ENCODE data around the gene PICK1.
A peak's percentile ranks its signal among the peaks of the same experiment; 100 is the strongest.

The PICK1 gene

GRCh38 chr22:38056969-38057891 is at the start of gene PICK1:
PICK1 (plus strand) TSS chr22:38057404; CDS start chr22:38057810, 406 bp downstream.
- FAIRE-seq (peak; percentile 96), DNase-seq (ENCODE audit: low spot score) (peak; percentile 98)

DNA sequence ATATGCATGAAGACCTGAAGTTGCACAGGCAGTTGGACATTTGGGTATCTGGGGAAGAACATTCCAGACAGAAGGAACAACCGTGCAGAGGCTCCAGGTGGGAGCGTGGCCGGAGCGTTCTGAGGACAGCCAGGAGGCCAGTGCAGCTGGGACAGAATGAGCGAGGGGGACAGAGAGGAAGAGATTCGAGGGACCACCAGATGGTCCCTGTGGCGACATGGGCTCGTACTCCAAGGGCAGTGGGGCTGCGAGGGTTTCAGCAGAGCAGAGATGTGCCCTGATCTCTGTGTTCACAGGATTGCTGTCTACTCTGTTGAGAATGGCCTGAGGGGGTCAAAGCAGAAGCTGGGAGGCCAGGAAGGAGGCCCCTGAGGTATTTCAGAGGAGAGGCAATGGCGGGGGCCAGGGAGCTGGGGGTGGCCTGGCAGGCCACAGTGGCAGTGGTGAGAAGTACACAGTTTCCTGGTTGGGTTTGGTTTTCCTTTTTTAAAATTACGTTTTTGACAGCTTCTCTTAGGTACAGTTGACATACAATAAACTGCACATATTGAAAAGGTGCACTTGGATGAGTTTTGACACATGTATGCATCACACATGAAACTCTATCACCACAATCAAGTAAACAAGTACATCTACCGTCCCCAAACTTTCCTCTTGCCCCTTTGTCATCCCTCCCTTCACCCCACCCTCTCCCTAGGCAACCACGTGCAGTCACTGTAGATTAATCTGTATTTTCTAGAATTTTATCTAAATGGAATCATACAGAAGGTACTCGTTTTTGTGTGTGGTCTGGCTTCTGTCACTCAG is 48.0 kb upstream of the PICK1 start:
- DNase-seq (ENCODE audit: low spot score) (no peak), FAIRE-seq (no peak)

DNA sequence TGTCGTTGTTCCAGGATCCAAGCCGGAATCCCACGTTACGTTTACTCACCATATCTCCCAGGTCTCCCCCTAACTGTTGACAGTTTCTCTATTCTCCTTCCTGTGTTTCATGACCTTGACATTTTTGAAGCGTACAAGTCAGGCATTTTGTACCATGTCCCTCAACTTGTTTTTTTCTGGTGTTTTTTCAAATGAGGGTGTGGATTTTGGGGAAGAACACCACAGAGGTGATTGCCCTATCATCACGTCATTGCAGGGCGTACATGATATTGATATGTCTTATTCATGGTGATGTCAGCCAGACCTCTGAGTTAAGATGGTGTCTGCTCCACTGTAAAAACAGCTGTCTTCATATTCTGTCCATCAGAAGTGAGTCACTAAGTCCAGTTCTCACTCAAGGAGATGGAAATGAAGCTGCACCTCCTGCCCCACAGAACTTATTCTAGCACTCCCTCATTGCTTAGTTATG is 44.6 kb upstream of the PICK1 start:
- FAIRE-seq: peak; percentile 20
- no peak for DNase-seq (ENCODE audit: low spot score)

- FAIRE-seq (no peak), DNase-seq (ENCODE audit: low spot score) (no peak)
Observed at GRCh38 chr22:38014083-38014482, 43.1 kb upstream of the PICK1 start.

DNA sequence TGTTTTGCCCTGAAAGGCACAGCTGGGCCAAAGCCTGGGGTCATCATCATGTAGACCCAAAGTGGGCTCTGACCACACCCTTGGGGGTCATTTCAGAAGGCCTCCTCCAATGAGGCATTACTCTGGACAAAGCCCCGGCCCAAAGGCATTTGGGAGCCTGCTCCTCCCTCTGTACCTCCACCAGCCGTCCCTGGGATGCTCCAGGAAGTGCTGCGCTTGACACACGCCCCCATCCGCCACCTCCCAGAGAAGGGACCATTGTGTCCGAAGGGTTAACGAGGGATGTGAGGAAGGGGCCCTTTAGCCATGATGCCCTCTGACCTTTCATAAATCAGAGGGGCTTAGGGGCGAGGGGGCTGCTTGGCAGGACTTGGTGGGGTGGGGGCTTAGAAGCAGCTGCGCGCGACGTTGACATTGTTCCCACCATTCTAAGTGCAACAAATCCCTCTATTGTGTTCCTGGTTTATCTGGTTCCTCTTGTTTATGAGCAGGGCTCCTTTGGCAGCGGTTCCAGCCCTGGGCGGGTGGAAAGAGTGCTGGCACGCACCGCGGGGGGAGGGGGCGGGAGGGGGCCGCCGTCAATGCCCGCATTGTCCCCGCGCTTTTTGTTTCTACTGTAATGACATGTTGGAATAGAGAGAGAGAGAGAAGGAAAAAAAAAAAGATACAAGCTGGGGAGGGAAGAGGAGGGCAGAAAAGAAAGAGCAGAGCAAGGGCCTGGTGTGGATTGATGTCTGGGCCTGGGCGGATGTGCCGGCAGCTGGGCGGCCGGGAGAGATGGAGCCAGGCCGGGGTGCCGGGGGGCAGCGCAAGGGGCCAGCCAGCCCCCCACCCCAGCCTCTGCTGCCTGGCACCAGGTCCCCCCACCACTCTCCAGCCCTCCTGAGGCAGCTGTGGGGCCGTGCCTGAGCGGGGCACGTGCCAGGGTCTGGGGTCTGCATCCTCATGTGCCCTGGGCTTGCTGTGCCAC is 40.7 kb upstream of the PICK1 start:
- DNase-seq (ENCODE audit: low spot score) (no peak), FAIRE-seq (peak; percentile 13)

GRCh38 chr22:38017272-38017920 is 39.8 kb upstream of the PICK1 start:
- DNase-seq (ENCODE audit: low spot score): peak; percentile 63
- FAIRE-seq: no peak

- DNase-seq (ENCODE audit: low spot score): no peak
Observed at GRCh38 chr22:38017939-38018885, 39.0 kb upstream of the PICK1 start.

GRCh38 chr22:38018938-38019827 is 38.0 kb upstream of the PICK1 start:
- FAIRE-seq: peak; percentile 65
- DNase-seq (ENCODE audit: low spot score): no peak

More at GRCh38 chr22:38017939-38018885, 39.0 kb upstream of the PICK1 start:
- FAIRE-seq: no peak

GRCh38 chr22:38021206-38021605 is 36.0 kb upstream of the PICK1 start:
- no peak for DNase-seq (ENCODE audit: low spot score)
- no peak for FAIRE-seq

DNA sequence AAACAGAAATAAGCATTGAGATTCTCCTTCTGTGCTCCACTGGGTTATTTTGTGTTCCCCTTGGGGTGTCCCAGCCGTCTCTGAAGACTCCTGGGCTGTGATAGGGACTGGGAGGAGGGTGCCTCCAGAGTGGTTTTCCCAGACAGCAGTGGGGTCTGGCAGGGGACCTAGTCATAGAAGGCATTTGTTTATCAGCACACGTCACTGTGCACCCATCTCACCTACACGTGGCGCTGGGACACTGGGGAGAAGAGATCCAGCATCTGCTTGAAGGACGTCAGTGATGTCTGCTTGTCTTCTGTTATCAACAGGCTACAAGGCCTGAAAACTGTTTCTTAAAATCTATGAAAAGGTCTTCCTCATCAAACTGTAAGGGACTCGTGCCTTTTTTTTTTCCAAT is 34.2 kb upstream of the PICK1 start:
- DNase-seq (ENCODE audit: low spot score): no peak
- no peak for FAIRE-seq

DNA sequence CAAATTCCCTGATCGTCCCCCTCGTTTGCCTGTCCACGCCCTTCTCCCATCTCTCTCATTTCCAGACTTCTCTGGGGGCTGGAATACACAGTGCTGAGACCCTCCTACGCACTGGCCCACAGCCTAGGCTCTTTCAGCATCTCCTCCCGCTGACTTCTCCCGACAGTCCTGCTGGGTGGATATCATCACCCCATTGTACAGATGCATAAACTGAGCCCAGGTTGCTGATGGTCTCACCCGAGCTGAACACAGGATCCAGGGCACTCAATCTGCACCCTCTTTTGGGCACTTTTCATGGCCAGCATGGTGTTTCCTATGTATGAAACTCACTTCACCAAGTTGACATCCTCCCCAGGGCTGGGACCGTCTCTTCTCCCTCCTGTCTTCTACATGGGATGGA is 31.7 kb upstream of the PICK1 start:
- no peak for DNase-seq (ENCODE audit: low spot score)

GRCh38 chr22:38026130-38027111 is 30.8 kb upstream of the PICK1 start:
- FAIRE-seq: no peak

More for the DNA sequence above, 31.7 kb upstream of the PICK1 start:
- no peak for FAIRE-seq

GRCh38 chr22:38027487-38027886 is 29.7 kb upstream of the PICK1 start:
- FAIRE-seq (no peak), DNase-seq (ENCODE audit: low spot score) (no peak)

More at GRCh38 chr22:38026130-38027111, 30.8 kb upstream of the PICK1 start:
- no peak for DNase-seq (ENCODE audit: low spot score)

- FAIRE-seq (peak; percentile 98), DNase-seq (ENCODE audit: low spot score) (no peak)
Observed at GRCh38 chr22:38028344-38029130, 28.7 kb upstream of the PICK1 start.

DNA sequence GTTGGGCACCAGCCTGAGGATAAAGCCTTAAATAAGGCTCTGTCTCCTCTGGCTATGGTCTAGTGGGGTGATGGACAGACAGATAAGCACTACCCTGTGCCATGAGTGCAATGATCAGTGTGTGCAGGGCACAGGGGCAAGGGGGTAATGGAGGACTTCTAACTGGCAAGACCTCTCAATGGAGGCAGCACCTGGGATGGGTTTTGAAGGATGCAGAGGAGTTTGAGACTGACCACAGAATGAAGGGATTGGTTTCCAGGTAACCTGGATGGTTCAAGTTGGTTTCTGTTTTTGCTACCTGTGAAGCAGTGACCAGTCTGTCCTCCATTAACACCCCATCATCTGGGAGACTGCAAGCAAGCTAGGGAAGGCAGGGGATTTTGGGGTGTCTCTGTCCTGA is 27.8 kb upstream of the PICK1 start:
- FAIRE-seq (no peak), DNase-seq (ENCODE audit: low spot score) (no peak)

DNA sequence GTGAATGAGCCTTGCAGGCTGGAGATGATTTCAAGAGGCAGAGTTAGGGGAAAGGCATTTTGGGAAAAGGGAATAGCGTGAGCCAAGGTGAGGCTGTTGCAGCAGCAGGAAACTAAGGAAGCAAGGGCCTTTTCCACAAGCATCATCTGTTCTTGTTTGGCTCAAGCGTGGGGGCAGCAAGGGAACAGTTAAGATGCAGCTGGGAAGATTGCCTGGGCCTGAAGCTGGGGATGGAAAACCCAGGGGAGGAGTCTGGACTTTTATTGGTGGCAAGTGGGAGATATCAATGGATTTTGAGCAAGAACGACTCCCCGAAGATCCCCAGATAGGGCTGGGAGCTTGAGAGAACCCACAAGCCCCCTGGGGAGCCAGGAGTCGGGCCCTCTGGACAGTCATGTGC is 27.3 kb upstream of the PICK1 start:
- FAIRE-seq (peak; percentile 23), DNase-seq (ENCODE audit: low spot score) (no peak)

Measured in urothelium cell line (cell line).